GM19395 (cell line): ENCODE measurements around the gene ZNF512.
"Not testable (repeated sequence)": the region's sequence is repeated elsewhere in the genome, so short reads cannot be mapped to it uniquely, and the experiment has no call there.

Experiments
- ATAC-seq: cut with Tn5 transposase; IDR thresholded peaks from one replicate; pipeline ENCODE4 v1.9.1; 2021; ENCODE audit warnings: mild to moderate bottlenecking, moderate library complexity; ENCODE audit not compliant: unreplicated experiment

Gene ZNF512

DNA sequence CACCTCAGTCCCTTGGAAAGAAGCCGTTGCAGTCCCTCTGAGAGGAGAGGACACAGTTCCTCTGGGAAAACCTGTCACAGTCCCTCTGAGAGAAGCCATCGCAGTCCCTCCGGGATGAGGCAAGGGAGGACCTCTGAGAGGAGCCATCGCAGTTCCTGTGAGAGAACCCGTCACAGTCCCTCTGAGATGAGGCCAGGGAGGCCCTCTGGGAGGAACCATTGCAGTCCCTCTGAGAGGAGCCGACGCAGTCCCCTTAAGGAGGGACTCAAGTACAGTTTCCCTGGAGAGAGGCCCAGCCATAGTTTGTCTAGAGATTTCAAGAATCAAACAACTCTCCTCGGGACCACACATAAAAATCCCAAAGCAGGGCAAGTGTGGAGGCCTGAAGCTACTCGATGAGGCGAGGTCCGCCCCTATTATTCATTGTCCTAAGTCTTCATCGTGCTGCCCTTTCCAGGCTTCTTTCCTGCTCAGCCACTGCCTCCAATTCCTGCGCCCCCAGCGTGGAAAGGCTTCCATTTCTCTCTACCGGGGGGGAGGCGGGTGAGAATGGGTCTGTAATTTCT is 630 bp upstream of the ZNF512 start:
- no peak for ATAC-seq

DNA sequence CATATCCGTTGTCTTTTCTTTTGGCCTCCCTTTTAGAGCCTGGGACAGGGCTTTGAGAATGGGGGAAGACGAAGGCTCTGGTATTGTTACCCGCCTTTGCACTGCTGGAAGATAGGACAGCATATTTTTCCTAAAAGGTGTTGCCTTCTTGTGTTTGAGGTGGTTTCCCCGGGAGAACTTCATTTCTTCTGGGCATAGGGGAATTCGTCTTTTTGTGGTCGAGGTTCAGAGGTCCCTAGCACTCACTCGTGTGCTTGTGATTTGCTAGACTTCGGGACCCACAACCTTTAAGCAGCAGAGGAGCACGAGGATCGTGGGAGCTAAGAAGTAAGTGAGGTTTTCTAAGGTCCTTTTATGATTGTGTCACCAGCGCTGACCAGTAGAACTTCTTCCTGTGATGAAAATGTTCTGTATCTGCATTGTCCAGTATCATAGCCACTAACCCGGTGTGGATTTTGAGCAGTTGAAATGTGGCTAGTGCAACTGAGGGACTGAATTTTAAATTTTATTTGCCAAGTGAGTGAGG is 611 bp downstream of the ZNF512 start:
- no peak for ATAC-seq

DNA sequence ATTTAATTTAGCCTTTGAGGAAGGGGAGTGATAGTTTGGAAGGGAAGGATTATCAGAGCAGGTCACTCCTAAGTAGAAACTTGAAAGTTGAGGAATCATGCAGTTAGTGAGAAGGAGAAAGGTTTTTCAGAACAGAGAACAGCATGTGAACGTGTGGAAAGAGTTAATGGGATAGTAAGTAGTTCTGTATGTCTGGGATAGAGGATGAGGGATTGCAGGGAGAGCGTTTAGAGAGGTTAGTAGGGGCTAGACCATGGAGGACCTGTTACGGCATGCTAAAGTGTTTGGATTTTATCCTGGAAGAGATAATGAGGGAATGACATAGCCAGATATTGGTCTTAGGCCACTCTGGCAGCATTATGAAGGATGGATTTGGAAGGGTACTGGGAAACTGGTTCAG is 1.8 kb downstream of the ZNF512 start:
- no peak for ATAC-seq

DNA sequence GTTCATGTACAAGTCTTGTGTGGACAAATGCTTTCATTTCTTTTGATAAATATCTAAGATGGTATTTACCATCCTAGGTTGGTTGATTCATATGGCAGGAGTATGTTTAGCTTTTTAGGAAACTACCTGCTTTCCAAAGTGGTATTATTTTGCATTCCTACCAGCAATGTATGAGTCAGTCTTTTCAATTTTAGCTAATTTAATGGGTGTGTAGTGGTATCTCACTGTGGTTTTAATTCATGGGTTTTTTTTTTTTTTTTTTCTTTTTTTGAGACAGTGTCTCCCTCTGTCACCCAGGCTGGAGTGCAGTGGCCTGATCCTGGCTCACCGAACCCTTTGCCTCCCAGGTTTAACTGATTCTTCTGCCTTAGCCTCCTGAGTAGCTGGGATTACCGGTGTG is 4.2 kb downstream of the ZNF512 start:
- ATAC-seq, result no peak

DNA sequence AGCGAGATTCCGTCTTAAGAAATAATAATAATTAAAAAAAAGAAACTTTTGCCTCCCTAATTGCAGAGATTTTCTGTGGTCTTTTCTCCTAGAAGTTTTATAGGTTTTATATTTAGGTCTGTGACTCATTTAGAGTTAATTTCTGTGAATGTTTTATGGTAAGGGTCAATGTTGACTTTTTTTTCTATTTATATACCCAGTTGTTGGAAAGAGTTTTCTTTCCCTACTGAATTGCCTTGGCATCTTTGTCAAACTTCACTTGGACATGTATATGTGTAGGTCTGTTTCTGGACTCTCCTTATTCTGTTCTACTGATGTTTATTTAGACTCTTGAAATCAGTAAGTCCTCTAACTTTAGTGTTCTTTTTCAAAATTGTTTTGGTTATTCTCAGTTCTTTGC is 5.5 kb downstream of the ZNF512 start:
- ATAC-seq, result no peak

DNA sequence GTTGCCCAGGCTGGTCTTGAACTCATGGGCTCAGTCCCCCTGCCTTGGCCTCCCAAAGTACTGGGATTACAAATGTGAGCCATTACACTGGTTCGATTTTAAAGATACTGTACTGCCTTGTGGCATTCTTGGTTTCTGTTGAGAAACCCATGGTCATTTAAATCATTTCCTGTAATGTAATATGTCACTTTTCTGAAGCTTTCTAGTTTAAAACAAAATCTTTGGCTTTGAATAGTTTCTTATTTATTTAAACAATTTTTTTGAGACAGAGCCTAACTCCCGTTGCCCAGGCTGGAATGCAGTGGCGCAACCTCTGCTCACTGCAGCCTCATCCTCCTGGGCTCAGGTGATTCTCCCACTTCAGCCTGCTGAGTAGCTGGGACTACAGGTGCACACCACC is 8.9 kb downstream of the ZNF512 start:
- no peak for ATAC-seq

DNA sequence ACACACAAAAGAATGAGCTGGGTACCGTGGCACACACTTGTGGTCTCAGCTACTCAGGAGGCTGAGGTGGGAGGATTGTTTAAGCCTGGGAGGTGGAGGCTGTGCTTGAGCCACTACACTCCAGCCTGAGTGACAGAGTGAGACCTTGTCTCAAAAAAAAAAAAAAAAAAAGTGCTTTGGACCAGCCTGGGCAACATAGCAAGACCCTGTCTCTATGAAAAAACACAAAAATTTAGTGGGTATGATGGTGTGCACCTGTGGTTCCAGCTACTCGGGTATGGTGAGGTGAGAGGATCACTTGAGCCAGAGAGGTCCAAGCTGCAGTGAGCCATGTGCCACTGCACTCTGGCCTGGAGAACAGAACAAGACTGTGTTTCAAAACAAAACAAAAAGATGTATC is 10.4 kb downstream of the ZNF512 start:
- ATAC-seq, result no peak

DNA sequence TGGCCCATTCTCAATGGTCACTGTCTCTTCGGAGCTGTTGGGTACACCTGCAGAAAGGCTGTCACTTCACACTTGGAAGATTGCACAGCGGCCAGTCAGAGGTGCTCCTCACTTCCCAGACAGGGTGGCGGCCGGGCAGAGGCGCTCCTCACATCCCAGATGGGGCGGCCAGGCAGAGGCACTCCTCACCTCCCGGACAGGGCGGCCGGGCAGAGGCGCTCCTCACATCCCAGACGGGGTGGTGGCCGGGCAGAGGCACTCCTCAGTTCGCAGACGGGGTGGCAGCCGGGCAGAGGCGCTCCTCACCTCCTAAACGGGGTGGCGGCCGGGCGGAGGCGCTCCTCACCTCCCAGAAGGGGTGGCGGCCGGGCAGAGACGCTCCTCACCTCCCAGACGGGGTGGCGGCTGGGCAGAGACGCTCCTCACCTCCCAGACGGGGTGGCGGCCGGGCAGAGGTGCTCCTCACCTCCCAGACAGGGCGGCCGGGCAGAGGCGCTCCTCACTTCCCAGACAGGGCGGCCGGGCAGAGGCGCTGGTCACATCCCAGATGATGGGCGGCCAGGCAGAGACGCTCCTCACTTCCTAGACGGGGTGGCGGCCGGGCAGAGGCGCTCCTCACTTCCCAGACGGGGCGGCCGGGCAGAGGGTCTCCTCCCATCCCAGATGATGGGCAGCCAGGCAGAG is 11.3 kb downstream of the ZNF512 start:
- not testable (repeated sequence) for ATAC-seq

DNA sequence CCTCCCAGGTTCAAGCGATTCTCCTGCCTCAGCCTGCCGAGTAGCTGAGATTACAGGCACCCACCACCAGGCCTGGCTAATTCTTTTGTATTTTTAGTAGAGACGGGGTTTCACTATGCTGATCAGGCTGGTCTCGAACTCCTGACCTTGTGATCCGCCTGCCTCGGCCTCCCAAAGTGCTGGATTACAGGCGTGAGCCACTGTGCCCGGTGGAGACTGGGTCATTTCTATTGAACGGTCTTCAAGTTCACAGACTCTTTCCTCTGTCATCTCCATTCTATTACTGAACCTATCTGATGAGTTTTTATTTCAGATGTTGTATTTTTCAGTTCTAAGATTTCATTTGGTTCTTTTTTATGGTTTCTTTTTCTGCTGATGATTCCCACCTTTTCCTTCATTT is 12.6 kb downstream of the ZNF512 start:
- not testable (repeated sequence) for ATAC-seq

DNA sequence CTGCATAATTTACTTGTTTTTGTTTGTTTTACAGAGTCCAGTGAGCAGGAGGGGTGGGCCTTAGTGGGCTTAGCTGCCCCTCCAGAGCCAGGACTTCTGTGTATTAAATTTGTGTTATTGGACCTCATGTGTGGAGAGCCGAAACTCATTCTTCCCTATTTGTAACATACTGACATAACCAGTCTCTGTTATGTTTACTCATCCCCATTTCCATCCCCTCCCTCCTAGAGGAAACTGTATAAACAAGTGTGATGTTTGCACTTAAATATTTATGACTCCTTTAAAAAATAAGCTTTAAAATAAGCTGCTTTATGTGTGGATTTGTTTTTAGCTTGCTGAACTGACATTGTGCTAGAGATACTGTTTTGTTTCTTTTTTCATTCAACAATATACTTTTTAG is 13.8 kb downstream of the ZNF512 start:
- ATAC-seq, result no peak

DNA sequence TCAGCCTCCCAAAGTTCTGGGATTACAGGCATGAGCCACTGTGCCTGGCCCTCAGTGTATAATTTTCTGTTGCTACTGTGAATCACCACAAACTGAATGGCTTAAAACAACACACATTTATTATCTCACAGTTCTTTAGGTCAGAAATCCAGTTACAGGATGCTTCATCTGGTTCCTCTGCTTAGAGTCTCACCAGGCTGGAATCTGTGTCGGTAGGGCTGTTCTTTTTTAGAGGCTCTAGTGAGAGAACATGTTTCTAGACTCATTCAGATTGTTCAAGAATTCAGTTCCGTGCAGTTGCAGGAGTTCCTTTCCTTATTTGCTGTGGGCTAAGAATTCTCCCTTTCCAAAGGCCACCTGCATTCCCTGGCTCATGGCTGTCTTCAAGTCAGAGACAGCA is 23.8 kb downstream of the ZNF512 start:
- ATAC-seq, result no peak

DNA sequence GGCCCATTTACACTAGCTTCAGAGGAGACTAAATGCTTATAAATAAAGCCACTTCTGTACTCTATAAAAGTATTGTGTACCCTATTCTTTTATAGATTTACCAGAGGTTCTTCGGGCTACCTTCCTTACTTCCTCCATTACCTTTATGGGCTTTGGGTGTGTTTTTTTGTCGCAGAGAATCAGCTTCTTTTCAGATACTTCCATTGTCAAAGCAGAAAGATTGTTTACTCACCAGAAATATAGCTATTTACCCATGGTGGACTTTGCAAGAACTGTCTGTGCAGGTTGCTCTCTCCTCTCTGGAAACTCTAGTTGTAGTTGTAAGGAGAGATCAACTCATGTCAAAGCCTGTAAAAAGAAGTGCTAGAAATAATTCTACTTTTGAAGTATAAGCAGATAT is 31.1 kb downstream of the ZNF512 start:
- ATAC-seq, result no peak

DNA sequence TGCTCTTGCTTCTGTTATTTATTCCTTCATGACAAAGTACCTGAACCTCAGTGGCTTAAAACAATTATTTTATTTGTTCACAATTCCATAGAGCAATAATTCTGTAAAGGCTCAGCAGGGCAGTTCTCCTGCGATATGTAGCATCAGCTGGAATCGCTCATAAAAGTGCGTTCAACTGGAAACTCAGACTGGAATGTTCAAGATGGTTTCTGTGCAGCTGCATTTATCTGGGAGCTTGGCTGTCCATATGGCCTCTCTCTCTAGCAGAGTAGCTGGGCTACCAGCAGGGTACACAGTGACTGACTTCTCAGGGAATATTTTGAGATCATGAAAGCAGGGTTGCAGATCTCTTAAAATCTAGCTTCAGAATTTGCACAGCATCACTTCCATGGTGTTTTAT is 32.5 kb downstream of the ZNF512 start:
- no peak for ATAC-seq

DNA sequence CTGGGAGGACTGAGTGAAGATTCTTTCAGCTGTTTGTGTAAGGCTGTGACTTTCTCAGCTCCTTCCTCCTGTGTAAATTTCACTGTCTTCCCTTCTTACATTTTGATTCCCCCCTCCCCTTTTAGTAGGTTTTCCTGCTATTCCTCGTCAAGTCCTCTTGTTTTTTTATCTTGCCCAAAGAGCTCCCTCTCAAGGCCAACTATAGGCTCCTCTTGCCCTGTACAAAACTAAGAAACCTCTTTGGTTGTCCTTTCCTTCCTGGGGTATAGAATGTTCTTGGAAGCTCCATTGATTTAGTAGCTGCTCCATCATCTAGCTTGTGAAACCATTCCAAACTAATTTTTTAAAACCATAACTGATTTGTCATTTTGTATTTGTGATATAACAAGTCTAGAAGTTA is 38.7 kb downstream of the ZNF512 start:
- no peak for ATAC-seq

DNA sequence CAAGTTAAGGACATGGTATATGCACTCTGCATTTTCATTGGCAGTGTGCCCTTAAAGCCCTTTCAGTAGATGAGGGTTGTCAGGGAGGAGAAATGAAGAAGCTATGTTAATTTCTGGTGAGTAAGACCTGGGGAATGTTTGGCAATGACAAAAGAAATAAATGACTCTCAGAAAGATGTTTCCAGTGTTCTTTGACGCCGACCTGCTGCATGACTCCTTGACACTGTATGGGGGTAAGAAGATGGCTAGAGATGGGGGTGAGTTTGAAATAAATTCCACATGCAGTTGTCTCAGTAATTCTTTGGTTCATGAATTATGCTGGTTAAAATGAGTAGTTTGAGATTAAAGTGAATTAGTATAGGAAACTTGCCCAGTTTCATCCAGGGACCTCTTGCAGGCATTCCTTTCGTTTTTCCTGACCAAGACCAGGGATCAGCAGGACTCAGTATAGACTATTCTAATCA is 40.1 kb downstream of the ZNF512 start:
- ATAC-seq, result no peak

DNA sequence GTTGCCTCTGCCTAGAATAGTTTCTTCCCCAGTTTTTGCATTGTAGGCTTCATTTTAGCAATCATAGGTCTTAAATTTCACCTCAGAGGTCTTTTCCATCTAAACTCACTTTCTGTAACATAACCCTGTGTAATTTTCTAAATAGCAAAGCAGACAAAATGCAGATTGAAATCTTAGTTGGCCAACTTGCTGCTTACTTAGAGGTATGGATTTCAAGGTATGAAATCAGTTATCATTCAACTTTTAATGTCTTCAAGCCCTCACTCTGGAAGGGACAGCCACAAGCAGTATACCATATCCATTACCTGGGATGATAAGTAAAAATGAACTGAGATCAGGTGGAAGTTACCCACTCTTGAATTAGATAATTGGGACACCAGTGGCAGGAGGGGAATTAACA is 42.1 kb downstream of the ZNF512 start:
- no peak for ATAC-seq

DNA sequence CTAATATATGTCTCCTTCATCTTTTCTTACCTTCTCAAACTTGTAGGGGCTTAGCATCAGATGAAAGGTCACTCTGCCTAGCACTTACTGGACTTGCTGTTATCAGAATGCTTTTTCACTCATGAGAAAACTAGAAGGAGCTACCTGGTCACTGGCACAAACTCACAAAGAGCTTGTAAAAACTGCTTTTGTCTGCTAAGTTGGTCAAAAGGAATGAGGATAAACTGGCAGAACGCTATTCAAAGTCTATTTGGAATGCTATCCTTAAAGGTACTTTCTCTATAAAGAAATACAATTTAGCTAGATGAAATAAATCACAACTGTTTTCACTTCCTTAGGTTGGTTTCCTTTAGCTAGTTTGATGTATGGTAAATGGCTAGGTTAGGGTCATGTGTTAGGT is 43.5 kb downstream of the ZNF512 start:
- not testable (repeated sequence) for ATAC-seq

DNA sequence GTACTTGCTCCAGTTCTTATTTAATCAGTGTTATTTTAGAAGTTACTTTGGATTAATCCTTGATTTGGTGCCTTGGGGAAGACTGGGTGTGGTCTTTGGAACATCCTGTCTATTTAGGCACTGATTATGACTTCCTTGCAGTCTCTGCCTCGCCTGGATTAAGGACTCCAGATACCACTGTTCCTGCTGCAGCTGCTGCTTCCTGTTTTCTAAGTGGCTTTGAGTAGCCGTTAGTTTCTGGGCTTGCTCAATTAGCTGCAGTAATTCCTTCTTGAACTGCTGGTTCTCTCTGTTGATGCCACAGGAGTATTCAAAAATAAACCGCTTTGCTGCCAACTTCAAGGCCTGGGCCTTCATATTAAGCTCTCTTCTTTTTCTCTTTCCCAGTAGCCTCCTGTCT is 44.1 kb downstream of the ZNF512 start:
- not testable (repeated sequence) for ATAC-seq

DNA sequence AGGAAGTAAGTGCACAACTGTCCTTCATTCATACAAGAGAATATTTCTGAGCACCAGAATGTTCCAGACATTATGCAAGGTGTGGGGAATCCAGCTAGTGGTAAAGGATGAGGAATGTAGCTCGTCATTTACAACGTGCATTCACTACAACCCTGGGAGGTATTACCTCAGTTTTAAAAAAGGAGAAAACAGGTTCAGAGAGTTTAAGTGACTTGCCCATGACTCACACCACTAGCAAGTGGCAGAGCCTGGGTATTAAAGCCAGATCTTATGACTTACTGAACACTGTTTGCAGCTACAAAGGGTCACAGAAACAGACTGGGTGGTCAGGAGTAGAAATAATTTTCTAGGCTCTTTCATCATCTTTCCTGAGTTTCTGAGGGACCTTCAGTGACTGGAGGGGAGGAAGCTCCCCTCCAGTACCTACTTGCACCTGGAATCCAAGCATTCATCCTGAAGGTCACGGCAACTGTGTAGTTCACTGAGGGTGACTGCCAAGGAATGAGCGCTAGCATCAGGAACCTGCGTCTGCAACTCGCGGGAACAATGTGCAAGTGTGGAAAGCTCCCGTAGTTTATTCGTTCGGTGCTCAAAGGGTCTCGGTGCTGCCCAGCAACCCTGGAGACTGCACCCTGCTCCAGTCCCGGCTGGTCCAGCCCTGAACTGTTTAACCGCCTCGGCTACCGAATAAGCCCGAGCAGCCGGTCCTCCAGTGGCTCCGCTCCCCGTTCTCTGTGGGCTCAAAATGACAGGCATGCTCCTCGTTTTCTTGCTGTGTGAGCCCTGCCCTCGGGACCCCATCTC is 45.3 kb downstream of the ZNF512 start:
- ATAC-seq, result peak; percentile 44

DNA sequence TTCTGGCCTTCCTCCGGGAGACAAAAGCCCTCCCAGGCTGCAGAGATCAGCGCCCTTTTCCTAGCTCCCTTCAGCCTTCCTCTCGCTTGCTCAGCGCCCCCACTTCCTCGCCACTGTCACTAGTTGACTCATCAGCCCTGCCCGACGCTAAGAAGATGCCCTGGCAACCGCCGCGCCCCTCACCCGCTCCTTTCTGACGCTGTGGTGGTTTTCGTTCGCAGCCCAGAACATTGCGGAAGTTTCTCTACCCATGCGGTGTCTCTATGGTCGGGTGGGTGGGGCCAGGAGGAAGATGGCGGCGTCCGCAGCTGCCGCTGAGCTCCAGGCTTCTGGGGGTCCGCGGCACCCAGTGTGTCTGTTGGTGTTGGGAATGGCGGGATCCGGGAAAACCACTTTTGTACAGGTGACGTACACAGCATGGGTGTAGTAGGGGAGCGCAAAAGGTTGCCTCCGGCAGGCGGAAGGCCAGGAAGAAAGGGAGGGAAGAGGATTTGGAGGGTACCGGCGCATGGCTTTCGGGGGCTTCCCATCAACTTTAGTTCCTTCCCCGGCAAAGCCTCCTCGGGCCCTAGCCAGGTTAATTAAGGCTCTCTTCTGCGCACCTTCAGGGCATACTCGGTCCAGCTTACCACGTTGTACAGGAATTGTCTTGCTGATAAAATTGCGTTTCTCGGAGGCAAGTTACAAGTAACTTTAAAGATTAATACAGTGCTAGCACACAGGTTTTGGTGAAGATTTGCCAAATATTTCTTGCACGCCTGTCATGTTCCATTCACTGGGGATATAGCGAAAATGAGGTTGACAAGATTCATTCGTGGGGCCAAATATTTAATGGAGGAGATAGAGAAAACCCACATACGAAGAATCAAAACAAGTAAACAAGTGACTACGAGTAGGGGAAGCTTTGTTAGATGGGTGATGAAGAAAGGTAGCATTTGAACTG is 46.2 kb downstream of the ZNF512 start, which contains the start of the genes CCDC121 and GPN1:
TSS of gene CCDC121 (minus strand) at position 246 of the 943 bp plus-strand sequence. CDS start 1,213 bp downstream, outside the sequence.
TSS of gene GPN1 (plus strand) at position 284 of the 943 bp plus-strand sequence. CDS start at position 293, 9 bp downstream.
- ATAC-seq, result peak; percentile 98
